HFFc6 (cell line): ENCODE results near the gene PABPN1L. TPM values are rescaled to one million over a fixed set of nuclear protein-coding genes. Genes with fewer than 3 reads are reported as not detected.

Source experiments
- DNase-seq: peaks from one replicate; pipeline ENCODE4 v3.0.0-alpha.2; 2018
- H3K27ac Mint-ChIP-seq: 2 replicates; pipeline ENCODE4 v1.8.0; 2020; ENCODE audit warnings: mild to moderate bottlenecking, mixed read lengths
- H3K27me3 Mint-ChIP-seq: 2 replicates; pipeline ENCODE4 v1.8.0; 2021; ENCODE audit warnings: mild to moderate bottlenecking, moderate library complexity, mixed read lengths; ENCODE audit not compliant: insufficient read depth
- H3K36me3 Mint-ChIP-seq: 2 replicates; pipeline ENCODE4 v1.8.0; 2021; ENCODE audit warnings: low read depth, mixed read lengths
- H3K4me1 Mint-ChIP-seq: 2 replicates; pipeline ENCODE4 v1.8.0; 2020; ENCODE audit warnings: low read depth, mixed read lengths
- H3K4me3 Mint-ChIP-seq: 2 replicates; pipeline ENCODE4 v1.8.0; 2020; ENCODE audit warnings: mild to moderate bottlenecking, moderate library complexity, mixed read lengths
- H3K9me3 Mint-ChIP-seq: 2 replicates; pipeline ENCODE4 v1.8.0; 2020; ENCODE audit warnings: mild to moderate bottlenecking, mixed read lengths
- total RNA-seq, 6 experiments: library from RNA; stranded (reverse); fragmentation: NEBNext Ultra II Directional; extraction: Animal tissue kit (Norgen Biotek cat#: 25700); gene quantifications; 2 replicates in 1 of 6; 3 replicates in 5 of 6; pipeline ENCODE4 v1.2.3, GENCODE V29; 2021
- TF ChIP-seq, protein P1 (sequence below): fragments of 200-600 bp; sonication (generic); IDR thresholded peaks from 2 replicates; pipeline ENCODE4 v1.5.0; 2021; ENCODE audit warnings: antibody characterized with exemption, mild to moderate bottlenecking

PABPN1L gene
- total RNA-seq, 6 experiments from 2014 or later: not detected

DNA sequence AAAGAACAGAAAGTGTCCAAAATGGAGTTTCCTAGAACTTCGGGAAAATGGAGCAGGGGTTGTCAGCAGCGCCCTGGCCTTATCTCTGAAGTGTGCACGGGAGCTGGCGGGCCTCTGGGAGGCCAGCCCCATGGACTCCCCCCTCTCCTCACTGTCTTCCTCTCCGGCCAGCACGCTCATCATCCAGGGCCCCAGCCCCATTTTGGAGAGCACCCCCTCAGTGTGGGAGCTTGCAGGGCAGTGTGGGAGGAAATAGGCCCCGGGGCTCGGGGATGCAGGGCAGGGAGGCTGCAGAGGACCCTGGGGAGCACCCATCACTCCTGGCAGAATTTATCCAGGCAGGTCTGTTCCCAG, 4.9 kb upstream of the PABPN1L start:
- no peaks in the 10 kb centered on the region for H3K9me3 Mint-ChIP-seq
- TF ChIP-seq, protein P1, sequence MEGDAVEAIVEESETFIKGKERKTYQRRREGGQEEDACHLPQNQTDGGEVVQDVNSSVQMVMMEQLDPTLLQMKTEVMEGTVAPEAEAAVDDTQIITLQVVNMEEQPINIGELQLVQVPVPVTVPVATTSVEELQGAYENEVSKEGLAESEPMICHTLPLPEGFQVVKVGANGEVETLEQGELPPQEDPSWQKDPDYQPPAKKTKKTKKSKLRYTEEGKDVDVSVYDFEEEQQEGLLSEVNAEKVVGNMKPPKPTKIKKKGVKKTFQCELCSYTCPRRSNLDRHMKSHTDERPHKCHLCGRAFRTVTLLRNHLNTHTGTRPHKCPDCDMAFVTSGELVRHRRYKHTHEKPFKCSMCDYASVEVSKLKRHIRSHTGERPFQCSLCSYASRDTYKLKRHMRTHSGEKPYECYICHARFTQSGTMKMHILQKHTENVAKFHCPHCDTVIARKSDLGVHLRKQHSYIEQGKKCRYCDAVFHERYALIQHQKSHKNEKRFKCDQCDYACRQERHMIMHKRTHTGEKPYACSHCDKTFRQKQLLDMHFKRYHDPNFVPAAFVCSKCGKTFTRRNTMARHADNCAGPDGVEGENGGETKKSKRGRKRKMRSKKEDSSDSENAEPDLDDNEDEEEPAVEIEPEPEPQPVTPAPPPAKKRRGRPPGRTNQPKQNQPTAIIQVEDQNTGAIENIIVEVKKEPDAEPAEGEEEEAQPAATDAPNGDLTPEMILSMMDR: no peak
- H3K4me1 Mint-ChIP-seq: no peaks in the 10 kb centered on the region
- no peaks in the 10 kb centered on the region for H3K36me3 Mint-ChIP-seq
- no peak overlapping the region for H3K27ac Mint-ChIP-seq
- H3K27me3 Mint-ChIP-seq: peaks cover 32% of the 10 kb centered on the region
- no peak overlapping the region; the same call in 1 of the 2 replicates for H3K4me3 Mint-ChIP-seq
- DNase-seq: no peak

DNA sequence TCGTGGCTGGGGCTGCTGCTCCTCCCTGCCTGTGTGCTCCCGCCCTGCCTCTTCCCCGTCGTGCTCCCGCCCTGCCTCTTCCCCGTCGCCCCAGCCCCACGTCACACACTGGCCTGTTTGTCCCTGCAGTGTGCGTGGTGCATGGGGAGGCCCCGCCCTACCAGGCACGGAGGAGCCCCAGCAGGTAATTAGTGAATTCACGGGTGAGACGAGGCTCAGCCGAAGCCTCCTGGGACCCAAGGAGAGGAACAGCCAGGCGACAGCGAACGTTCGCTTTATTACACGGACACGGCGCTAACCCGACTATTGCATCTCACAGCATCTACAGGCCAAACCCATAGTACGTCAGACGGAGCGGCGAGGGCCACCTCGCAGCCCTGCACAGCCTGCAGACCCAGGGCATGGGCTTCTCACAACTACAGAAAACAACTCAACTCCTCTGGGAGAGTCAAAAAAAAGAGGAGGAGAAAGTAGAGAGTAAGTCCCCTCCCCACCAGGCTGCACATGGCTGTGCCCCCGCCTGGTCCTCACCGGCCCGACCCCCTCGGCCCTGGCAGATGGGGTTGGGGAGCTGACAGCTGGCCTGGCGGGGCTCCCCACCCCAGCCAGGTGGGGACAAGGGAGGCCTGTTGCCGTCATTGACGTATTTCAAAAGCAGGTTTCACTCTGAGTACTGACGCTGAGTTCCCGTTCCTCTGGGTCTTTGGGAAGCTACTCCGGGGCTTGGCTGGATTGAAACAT, 4.3 kb upstream of the PABPN1L start:
- no peak overlapping the region for H3K27ac Mint-ChIP-seq
- H3K9me3 Mint-ChIP-seq: no peaks in the 10 kb centered on the region
- H3K4me1 Mint-ChIP-seq: no peaks in the 10 kb centered on the region
- H3K4me3 Mint-ChIP-seq: no peak overlapping the region; the same call in 1 of the 2 replicates
- DNase-seq: no peak
- no peaks in the 10 kb centered on the region for H3K36me3 Mint-ChIP-seq
- TF ChIP-seq, protein P1: no peak
- peaks cover 32% of the 10 kb centered on the region for H3K27me3 Mint-ChIP-seq

DNA sequence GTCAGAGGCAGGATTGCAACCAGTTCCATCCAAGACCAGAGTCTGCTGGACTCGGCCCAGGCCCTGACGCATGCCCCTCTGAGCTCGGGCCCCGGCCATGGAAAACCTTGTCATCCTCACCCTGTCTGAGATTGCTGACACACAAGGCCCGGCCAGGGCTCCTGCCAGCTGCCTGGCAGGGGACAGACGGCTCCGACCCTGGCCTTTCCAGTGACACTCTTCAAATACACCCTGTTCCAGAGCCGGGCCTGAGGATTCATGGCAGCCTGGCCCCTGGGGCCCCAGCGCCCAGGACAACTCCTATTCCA, 3.2 kb upstream of the PABPN1L start:
- TF ChIP-seq, protein P1: no peak
- H3K27me3 Mint-ChIP-seq: peaks cover 31% of the 10 kb centered on the region
- H3K4me1 Mint-ChIP-seq: no peaks in the 10 kb centered on the region
- no peaks in the 10 kb centered on the region for H3K9me3 Mint-ChIP-seq
- H3K36me3 Mint-ChIP-seq: no peaks in the 10 kb centered on the region
- H3K4me3 Mint-ChIP-seq: no peak overlapping the region
- DNase-seq: no peak
- no peak overlapping the region for H3K27ac Mint-ChIP-seq

DNA sequence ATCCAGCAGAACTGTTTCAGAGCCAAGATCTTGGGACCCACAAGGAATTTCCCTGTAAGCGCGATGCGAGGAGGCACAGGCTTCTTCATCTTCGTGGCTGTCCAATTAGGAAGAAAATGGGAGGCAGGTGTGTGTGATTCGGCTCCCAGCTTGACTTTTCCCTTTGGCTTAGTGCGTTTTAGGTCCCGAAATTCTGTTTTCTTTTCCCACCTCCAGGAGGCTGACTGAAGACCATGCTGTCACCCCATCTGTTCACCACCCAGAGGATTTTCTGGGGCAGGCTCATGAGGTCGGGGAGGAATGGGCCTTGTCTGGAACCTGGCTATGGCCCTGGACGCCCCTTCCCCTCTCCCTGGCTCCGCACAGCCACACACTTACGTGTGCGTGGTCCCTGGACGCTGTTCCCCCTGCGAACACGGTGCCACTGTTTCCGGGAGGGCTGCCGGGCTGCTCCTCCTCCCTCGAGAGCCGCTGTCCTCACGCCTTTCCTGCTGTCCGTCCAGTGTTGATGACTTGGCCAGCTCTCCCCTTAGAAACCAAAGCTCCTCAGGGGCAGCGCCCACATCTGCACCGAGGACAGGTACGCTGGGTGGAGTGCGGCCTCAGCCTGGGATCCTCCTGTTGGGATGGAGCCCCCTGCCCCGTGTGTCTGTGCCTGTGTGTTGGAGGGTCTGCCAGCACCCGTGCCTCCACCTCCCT, 2.7 kb upstream of the PABPN1L start:
- Mint-ChIP-seq H3K36me3 (no peaks in the 10 kb centered on the region), H3K4me1 (no peaks in the 10 kb centered on the region), H3K4me3 (no peak overlapping the region), H3K27ac (no peak overlapping the region), H3K27me3 (peaks cover 30% of the 10 kb centered on the region), H3K9me3 (no peaks in the 10 kb centered on the region)
- no peak for DNase-seq
- TF ChIP-seq, protein P1: no peak

DNA sequence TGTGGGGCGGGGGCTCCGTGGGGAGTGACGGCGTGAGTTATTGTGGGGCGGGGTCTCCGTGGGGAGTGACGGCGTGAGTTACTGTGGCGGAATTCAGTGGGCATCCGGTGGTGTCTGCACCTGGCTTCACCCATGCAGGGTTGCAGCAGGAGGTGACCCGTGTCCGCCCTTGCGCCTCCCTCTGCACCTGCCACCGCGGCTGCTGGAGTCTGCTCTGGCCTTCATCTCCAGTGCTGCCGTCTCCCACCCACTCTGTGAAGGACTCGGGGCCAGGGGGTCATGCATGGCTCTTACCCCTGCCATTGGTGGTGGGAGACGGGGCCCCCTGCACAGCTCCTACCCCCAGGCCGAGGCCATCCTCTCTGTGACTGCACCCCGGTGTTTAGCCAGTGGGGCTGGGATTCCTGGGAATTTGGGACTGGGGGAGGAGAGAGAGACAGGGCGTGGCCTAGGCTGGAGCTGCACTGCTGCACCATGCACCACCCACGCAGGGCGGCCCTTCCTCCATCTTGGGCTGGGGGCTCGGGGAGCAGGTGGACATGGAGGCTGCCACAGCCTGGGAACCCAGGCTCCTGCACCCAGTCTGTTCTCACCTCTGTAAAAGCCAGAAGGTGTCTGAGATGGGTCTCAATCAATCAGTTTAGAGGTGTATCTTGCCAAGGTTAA, 1.3 kb upstream of the PABPN1L start:
- no peaks in the 10 kb centered on the region for H3K4me1 Mint-ChIP-seq
- no peaks in the 10 kb centered on the region for H3K9me3 Mint-ChIP-seq

More for the DNA sequence above, 1.3 kb upstream of the PABPN1L start:
- TF ChIP-seq, protein P1: no peak
- no peaks in the 10 kb centered on the region for H3K36me3 Mint-ChIP-seq
- DNase-seq: no peak
- no peak overlapping the region for H3K27ac Mint-ChIP-seq
- H3K27me3 Mint-ChIP-seq: peaks cover 28% of the 10 kb centered on the region
- no peak overlapping the region for H3K4me3 Mint-ChIP-seq
